Hepatocyte (in vitro differentiated cells): Measurements from ENCODE around the gene B4GALT3. TPM values are rescaled to one million over a fixed set of nuclear protein-coding genes. Genes with fewer than 3 reads are reported as not detected.

Experiments used
- DNase-seq: peaks from one replicate; pipeline ENCODE4 v3.0.0-alpha.2; 2016; ENCODE audit warnings: low spot score
- H2AFZ ChIP-seq: fragments of 200-600 bp; sonication (generic); 2 replicates; pipeline ENCODE4 v1.6.0; 2016; ENCODE audit warnings: antibody characterized with exemption, mild to moderate bottlenecking
- H3K27ac ChIP-seq: fragments of 200-600 bp; sonication (generic); 2 replicates; pipeline ENCODE4 v1.5.1; 2016; ENCODE audit warnings: mild to moderate bottlenecking
- H3K27me3 ChIP-seq: fragments of 200-600 bp; sonication (generic); 2 replicates; pipeline ENCODE4 v1.6.1; 2016
- H3K36me3 ChIP-seq: fragments of 200-600 bp; sonication (generic); replicated peaks from 2 replicates; pipeline ENCODE4 v1.5.1; 2016; ENCODE audit warnings: low read depth; ENCODE audit not compliant: insufficient read depth
- H3K4me1 ChIP-seq: fragments of 200-600 bp; sonication (generic); 2 replicates; pipeline ENCODE4 v1.5.1; 2016; ENCODE audit warnings: mild to moderate bottlenecking, moderate library complexity; ENCODE audit not compliant: insufficient read depth
- H3K4me2 ChIP-seq: fragments of 200-600 bp; sonication (generic); 2 replicates; pipeline ENCODE4 v1.6.0; 2016
- H3K4me3 ChIP-seq: fragments of 200-600 bp; sonication (generic); 2 replicates; pipeline ENCODE4 v1.5.1; 2016; ENCODE audit warnings: mild to moderate bottlenecking
- H3K79me2 ChIP-seq: fragments of 200-600 bp; sonication (generic); 2 replicates; pipeline ENCODE4 v1.6.0; 2017; ENCODE audit warnings: mild to moderate bottlenecking
- H3K9me2 ChIP-seq: fragments of 200-600 bp; sonication (generic); replicated peaks from 2 replicates; pipeline ENCODE4 v1.6.0; 2017; ENCODE audit warnings: mild to moderate bottlenecking; ENCODE audit not compliant: insufficient read depth
- H3K9me3 ChIP-seq: fragments of 200-600 bp; sonication (generic); 2 replicates; pipeline ENCODE4 v1.5.1; 2016; ENCODE audit warnings: low read depth, mild to moderate bottlenecking
- H4K20me1 ChIP-seq: fragments of 200-600 bp; sonication (generic); 2 replicates; pipeline ENCODE4 v1.6.0; 2016; ENCODE audit warnings: mild to moderate bottlenecking; ENCODE audit not compliant: insufficient read depth, poor library complexity, severe bottlenecking
- EZH2 ChIP-seq: fragments of 200-600 bp; sonication (generic); IDR thresholded peaks from 2 replicates; pipeline ENCODE4 v1.6.1; 2016; ENCODE audit warnings: antibody characterized with exemption, mild to moderate bottlenecking, borderline replicate concordance
- EZH2phosphoT487 ChIP-seq: fragments of 200-600 bp; sonication (generic); IDR thresholded peaks from one replicate; pipeline ENCODE4 v1.6.1; 2018; ENCODE audit warnings: antibody characterized with exemption, mild to moderate bottlenecking, low read depth, moderate library complexity; ENCODE audit not compliant: unreplicated experiment, severe bottlenecking
- WGBS: methylation state at CpG from one replicate; pipeline ENCODE4 v1.1.6; 2016; ENCODE audit warnings: low lambda C conversion rate; ENCODE audit errors: missing lambda C conversion rate; 5-methylcytosine and 5-hydroxymethylcytosine counted together
- polyA plus RNA-seq: library from polyadenylated mRNA; unstranded; fragments of >200 nt; fragmentation: Nextera tagmentation; extraction: Ambion mirVana; gene quantifications from 2 replicates; pipeline ENCODE4 v1.2.1, GENCODE V29; 2016
- total RNA-seq: library from RNA; depleted of rRNA; stranded (reverse); fragments of >200 nt; gene quantifications from 2 replicates; pipeline ENCODE4 v1.2.3, GENCODE V29; 2014
- TF ChIP-seq, protein P1 (sequence below): fragments of 200-600 bp; sonication (generic); IDR thresholded peaks from 2 replicates; pipeline ENCODE4 v1.5.1; 2016; ENCODE audit warnings: antibody characterized with exemption, mild to moderate bottlenecking; ENCODE audit not compliant: poor library complexity

The B4GALT3 gene
- total and polyA plus RNA-seq, 2 experiments from 2014 or later, result 32.2 to 56.9 TPM

DNA sequence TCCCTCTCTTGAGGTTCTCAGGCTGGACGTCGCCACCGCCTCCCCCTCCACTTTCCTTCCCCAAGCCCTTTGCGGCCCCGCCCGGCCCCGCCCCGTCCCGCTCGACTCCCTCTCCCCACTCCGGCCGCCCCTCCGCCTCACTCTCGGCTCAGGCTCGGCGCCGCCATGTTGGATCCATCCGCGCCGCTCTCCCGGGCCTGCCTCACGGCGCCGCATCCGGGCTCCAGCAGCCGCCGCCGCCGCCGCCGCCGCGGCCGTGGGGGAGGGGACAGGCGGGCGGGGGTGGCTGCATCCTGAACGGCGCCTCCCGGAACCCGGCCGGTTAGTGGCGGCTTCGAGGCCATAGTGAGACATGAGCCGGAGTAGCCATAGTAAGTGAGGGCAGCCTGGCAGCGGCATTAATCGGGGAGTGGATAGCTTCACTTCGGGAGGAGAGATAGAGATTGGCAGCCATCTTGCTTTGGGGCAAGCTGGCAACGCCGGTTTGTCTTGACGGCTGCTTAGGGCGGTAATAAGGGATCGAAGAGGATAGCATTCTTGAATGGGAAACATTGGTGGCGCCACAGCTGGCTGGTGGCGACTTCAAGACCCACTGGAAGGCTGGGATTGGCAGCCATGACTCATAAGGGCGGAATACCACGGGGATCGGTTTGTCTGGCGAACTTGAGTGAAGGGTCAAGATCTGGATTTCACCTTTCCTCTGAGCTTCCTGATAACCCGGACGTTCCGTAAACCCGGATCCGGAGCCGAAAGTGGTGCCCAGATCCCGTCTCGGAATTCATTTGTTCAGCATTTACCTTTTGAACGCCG, 44.7 kb downstream of the B4GALT3 start, which contains the start of gene DEDD:
Gene DEDD, minus strand, starts transcription at position 258 of the 810 bp plus-strand sequence. CDS start 8,205 bp downstream, outside the sequence.
- Histone ChIP-seq H3K36me3 (no peaks in the 10 kb centered on the region), H3K4me3 (peak within 1 kb of the TSS; percentile 46), H3K27ac (peak within 1 kb of the TSS; percentile 93), H3K4me1 (peaks cover 16% of the 10 kb centered on the region), H3K4me2 (peak within 1 kb of the TSS; percentile 93), H3K79me2 (peaks cover 80% of the 10 kb centered on the region), H3K9me2 (no peaks in the 10 kb centered on the region), H2AFZ (peak within 1 kb of the TSS; percentile 61), H4K20me1 (peaks cover 5% of the 10 kb centered on the region), H3K27me3 (no peaks in the 10 kb centered on the region), H3K9me3 (no peaks in the 10 kb centered on the region)
- DNase-seq, result peak; percentile 96
- no peak for TF ChIP-seq EZH2phosphoT487
- no peak for TF ChIP-seq EZH2
- TF ChIP-seq, protein P1, sequence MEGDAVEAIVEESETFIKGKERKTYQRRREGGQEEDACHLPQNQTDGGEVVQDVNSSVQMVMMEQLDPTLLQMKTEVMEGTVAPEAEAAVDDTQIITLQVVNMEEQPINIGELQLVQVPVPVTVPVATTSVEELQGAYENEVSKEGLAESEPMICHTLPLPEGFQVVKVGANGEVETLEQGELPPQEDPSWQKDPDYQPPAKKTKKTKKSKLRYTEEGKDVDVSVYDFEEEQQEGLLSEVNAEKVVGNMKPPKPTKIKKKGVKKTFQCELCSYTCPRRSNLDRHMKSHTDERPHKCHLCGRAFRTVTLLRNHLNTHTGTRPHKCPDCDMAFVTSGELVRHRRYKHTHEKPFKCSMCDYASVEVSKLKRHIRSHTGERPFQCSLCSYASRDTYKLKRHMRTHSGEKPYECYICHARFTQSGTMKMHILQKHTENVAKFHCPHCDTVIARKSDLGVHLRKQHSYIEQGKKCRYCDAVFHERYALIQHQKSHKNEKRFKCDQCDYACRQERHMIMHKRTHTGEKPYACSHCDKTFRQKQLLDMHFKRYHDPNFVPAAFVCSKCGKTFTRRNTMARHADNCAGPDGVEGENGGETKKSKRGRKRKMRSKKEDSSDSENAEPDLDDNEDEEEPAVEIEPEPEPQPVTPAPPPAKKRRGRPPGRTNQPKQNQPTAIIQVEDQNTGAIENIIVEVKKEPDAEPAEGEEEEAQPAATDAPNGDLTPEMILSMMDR, result no peak
- WGBS, result under 1% methylated on average over 41 of the region's 68 CpGs

DNA sequence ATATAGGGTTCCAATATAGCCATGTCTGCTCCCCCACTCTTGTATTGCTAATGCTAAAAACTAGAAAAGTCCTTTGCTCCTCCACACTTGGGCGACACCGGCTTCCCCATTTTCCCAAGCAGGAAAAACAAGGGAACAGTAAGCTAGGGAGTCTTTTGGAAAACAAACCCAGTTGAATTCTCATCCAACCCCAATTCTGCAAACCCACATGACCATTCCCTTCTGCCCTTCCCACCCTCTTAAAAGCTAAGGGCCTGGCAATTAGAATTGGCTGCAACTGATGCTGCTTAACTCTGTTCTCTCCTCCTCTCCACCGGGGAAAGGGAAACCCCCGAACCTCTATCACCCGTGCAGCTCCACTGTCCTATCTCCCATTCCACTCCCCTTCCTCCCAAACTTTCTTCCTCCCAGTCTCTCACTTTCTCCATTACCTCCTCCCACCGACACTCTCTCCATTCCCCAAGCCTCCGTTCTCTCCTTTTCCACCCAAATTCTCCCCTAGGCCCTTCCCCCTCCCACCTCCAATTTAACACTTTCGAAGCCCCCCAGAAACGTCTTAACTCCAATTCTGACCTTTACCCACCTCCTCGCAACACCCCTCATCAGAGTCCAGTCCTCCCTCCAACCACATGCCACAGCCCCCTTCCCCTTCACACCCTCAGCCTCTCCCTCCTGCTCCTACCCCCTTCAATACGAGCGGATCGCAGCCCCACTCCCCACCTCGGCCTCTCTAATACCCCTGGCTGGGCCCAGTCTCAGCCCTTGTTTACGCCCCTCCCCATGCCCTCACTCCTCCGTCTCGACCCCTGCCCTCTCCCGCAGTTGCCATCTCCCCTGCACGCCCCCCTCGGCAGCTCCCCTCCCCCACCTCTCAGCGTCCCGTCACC, 45.5 kb downstream of the B4GALT3 start:
- H3K9me2 ChIP-seq, result no peaks in the 10 kb centered on the region
- TF ChIP-seq EZH2 (no peak), EZH2phosphoT487 (no peak)
- TF ChIP-seq, protein P1, result no peak
- peaks cover 87% of the 10 kb centered on the region for H3K79me2 ChIP-seq
- peaks cover 16% of the 10 kb centered on the region for H3K4me1 ChIP-seq
- peak; percentile 44 for DNase-seq
- peak overlapping the region; percentile 93 for H3K27ac ChIP-seq
- 6% methylated on average over 7 of the region's 22 CpGs for WGBS
- H3K9me3 ChIP-seq, result no peaks in the 10 kb centered on the region
- H3K4me2 ChIP-seq, result peak overlapping the region; percentile 93
- peaks cover 5% of the 10 kb centered on the region for H4K20me1 ChIP-seq
- H3K4me3 ChIP-seq, result peak overlapping the region; percentile 46
- H3K36me3 ChIP-seq, result no peaks in the 10 kb centered on the region
- H2AFZ ChIP-seq, result peak overlapping the region; percentile 61
- no peaks in the 10 kb centered on the region for H3K27me3 ChIP-seq

DNA sequence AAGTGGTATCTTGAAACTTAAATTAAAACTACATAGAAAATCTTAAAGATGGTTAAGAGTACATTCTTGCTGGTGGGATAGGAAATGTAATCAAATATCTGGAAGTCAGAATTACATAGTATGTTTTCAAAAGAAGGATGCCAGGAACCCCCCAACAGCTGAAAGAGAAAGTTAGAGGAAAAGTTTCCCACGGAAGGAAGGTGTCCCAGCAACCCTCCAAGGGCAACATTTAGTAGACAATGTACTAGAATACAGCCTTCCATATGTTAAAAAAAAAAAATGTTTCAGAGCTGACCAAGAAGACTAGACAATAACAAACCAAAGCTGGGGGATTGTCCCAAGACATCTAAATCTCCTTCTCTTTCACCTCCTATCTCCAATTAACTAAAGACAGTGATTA, 47.0 kb downstream of the B4GALT3 start:
- peaks cover 5% of the 10 kb centered on the region for H4K20me1 ChIP-seq
- no peak overlapping the region for H2AFZ ChIP-seq
- no peak overlapping the region for H3K27ac ChIP-seq
- no peaks in the 10 kb centered on the region for H3K9me2 ChIP-seq
- no peak for DNase-seq
- H3K27me3 ChIP-seq, result no peaks in the 10 kb centered on the region
- no peaks in the 10 kb centered on the region for H3K36me3 ChIP-seq
- TF ChIP-seq EZH2, result no peak
- TF ChIP-seq EZH2phosphoT487, result no peak
- TF ChIP-seq, protein P1, result no peak
- peak overlapping the region; percentile 93 for H3K4me2 ChIP-seq
- H3K4me3 ChIP-seq, result no peak overlapping the region
- H3K9me3 ChIP-seq, result no peaks in the 10 kb centered on the region
- WGBS, result 53% methylated on average over 1 of the region's 1 CpG
- peaks cover 16% of the 10 kb centered on the region for H3K4me1 ChIP-seq
- H3K79me2 ChIP-seq, result peaks cover 89% of the 10 kb centered on the region
